GM10266 (cell line): ENCODE results near the gene POLR2E.

Experiments
- DNase-seq: peaks from one replicate; pipeline ENCODE4 v3.0.0; 2012; ENCODE audit errors: extremely low spot score
- TF ChIP-seq, protein P1 (sequence below): IDR thresholded peaks from 2 replicates; pipeline ENCODE4 v1.5.1; 2012; ENCODE audit warnings: mild to moderate bottlenecking, low read depth; ENCODE audit not compliant: control insufficient read depth, insufficient read depth; ENCODE audit errors: missing control alignments

POLR2E gene

DNA sequence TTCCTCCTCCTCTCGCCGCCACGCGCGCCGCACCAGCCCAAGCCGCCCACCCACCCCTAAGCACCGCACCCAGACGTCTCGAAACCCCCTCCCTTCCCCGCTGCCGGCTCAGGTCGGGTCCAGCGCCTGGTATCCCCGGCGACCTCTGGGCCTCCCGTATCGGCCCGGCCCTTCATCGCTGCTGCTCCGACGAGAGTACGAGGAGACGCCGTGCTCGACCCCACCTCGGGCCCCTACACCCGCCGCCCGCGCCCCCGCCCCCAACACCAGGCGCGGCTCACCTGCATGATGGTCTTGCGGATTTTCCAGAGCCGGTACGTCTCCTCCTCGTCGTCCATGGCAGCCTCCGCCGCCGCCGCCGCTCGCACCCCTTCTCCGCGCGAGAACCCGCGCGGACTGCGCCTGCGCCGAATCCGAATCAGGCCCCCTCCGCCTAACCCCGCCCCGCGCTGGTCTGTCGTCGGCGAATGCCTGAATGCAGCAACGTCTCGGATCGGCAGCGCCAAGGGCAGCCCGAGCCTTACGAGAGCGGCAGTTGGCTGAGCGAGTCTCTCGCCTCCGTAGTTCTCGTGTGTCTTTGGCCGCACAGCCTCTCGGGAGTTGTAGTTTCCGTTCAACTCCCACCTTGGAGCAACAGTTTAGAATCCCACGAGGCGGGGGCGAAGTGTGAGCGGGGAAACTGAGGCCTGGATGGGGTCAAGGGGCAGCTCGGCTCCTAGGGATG is at the start of gene POLR2E:
TSS of gene POLR2E (minus strand) at position 398 of the 724 bp plus-strand sequence. CDS start at position 338, 60 bp downstream.
- TF ChIP-seq, protein P1, sequence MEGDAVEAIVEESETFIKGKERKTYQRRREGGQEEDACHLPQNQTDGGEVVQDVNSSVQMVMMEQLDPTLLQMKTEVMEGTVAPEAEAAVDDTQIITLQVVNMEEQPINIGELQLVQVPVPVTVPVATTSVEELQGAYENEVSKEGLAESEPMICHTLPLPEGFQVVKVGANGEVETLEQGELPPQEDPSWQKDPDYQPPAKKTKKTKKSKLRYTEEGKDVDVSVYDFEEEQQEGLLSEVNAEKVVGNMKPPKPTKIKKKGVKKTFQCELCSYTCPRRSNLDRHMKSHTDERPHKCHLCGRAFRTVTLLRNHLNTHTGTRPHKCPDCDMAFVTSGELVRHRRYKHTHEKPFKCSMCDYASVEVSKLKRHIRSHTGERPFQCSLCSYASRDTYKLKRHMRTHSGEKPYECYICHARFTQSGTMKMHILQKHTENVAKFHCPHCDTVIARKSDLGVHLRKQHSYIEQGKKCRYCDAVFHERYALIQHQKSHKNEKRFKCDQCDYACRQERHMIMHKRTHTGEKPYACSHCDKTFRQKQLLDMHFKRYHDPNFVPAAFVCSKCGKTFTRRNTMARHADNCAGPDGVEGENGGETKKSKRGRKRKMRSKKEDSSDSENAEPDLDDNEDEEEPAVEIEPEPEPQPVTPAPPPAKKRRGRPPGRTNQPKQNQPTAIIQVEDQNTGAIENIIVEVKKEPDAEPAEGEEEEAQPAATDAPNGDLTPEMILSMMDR = no peak
- peak; percentile 98 for DNase-seq

DNA sequence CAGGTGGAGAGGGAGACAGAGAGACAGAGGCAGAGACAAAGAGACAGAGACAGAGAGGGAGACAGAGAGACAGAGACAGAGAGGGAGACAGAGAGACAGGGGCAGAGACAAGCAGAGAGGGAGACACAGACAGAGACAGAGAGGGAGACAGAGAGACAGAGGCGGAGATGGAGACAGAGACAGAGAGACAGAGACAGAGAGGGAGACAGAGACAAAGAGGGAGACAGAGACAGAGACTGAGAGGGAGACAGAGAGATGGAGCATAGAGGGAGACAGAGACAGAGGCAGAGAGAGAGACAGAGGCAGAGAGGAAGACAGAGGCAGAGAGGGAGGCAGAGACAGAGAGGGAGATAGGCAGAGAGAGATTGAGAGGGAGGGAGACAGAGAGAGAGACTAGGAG is 49.6 kb upstream of the POLR2E start:
- DNase-seq = no peak
- TF ChIP-seq, protein P1 = no peak

DNA sequence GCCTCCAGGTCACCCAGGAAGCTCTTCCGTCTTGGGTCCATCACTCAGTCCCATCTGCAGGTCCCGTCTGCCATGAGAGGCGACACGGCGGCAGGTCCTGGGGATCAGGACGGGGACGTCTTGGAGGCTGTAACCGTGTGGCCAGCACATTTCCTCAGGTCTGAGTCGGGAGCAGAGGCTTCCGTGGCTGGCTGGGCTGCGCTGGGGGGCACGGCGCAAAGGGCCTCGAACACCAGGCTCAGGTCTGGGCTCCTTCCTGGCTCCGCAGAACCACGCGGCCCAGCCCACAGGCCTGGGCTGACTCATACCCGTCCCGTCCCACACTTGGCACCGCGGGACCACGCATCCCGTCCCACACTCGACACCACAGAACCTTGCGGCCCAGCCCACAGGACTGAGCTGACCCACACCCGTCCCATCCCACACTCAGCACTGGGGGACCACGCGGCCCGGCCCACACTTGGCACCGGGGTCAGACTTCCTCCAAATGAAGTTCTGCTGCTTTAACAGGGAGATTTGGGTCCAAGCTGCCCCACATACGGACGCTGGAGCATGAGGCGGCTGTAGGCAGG is 48.7 kb upstream of the POLR2E start:
- TF ChIP-seq, protein P1 = no peak
- no peak for DNase-seq

DNA sequence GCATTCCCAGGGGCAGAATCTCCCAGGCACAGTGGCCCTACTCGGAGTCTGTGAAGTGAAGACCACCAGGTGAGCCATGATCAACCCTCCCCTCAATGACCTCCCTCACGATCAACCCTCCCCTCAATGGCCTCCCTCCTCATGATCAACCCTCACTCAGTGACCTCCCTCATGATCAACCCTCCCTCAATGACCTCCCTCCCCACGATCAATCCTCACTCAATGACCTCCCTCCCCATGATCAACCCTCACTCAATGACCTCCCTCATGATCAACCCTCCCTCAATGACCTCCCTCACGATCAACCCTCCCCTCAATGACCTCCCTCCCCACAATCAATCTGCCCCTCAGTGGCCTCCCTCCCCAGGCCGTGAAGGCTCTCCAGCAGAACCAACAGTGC is 46.8 kb upstream of the POLR2E start:
- TF ChIP-seq, protein P1 = no peak
- DNase-seq = no peak

DNA sequence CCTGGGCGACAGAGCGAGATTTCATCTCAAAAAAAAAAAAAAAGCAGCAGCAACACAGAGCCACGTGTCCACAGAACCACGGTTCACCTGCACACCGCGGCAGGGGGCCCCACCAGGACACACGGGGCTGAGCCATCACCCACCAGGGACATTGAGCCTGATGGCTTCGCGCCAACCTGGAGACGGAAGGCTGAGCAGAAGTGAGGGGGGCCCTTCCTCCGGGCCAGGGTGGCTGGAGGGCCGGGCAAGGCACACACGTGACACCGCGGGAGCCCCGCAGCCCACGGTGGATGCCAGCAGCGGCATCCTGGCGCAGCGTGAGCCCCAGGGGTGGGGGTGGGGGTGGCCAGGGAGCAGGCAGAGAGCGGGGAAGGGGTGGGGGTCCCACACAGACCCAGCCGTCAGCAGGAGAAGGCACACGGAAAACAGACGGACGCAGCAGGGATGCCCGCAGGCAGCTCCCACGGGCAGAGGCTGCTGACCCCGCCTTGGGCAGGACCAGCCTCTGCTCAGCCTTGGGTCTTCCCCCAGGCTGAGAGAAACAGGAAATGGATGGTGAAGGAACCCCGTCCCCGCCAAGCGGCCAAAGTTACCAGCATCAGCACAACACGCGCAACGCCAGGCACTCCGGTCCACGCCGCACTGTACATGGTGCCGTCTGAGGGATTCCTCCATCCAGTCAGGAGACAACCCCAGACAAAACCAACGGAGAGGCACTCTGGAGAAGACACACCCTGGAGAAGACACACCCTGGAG is 45.3 kb upstream of the POLR2E start:
- TF ChIP-seq, protein P1 = no peak
- no peak for DNase-seq

- TF ChIP-seq, protein P1 = no peak
- DNase-seq = no peak
Measured at GRCh38 chr19:1139126-1139525, 44.0 kb upstream of the POLR2E start.
